ENCODE data around the gene PTCHD4. TPM values are rescaled to one million over a fixed set of nuclear protein-coding genes. Genes with fewer than 3 reads are reported as not detected.

PTCHD4 gene
- polyA plus RNA-seq, 1 experiment: 2.9 TPM

- Histone ChIP-seq H3K27ac (ENCODE audit: low read depth, low read length) (no peak overlapping the region), H3K9me3 (ENCODE audit: control insufficient read depth, insufficient read depth, low read length) (no peaks in the 10 kb centered on the region), H3K4me3 (ENCODE audit: low read depth, low read length) (no peak overlapping the region), H3K27me3 (ENCODE audit: control insufficient read depth, insufficient read depth, low read length) (no peaks in the 10 kb centered on the region)
- no peak for DNase-seq (ENCODE audit: low read depth, low spot score)
- TF ChIP-seq CTCF (IDR thresholded peaks at IDR 0.05; ENCODE audit: low read depth, low read length): no peak
- POLR2A ChIA-PET: no interaction called here
- CTCF ChIA-PET: no interaction called here
Measured at GRCh38 chr6:48141975-48142374, 31.0 kb upstream of the PTCHD4 start.

GRCh38 chr6:48139818-48140614 is 29.0 kb upstream of the PTCHD4 start:
- no peak for DNase-seq (ENCODE audit: low read depth, low spot score)
- H3K9me3 ChIP-seq (ENCODE audit: control insufficient read depth, insufficient read depth, low read length): no peaks in the 10 kb centered on the region
- CTCF ChIA-PET: no interaction called here
- POLR2A ChIA-PET: no interaction called here
- H3K27ac ChIP-seq (ENCODE audit: low read depth, low read length): no peak overlapping the region
- no peak overlapping the region for H3K4me3 ChIP-seq (ENCODE audit: low read depth, low read length)
- TF ChIP-seq CTCF (IDR thresholded peaks at IDR 0.05; ENCODE audit: low read depth, low read length): no peak
- no peaks in the 10 kb centered on the region for H3K27me3 ChIP-seq (ENCODE audit: control insufficient read depth, insufficient read depth, low read length)

- DNase-seq (ENCODE audit: low read depth, low spot score): no peak
- ChIA-PET CTCF (no interaction called here), POLR2A (no interaction called here)
- no peak for TF ChIP-seq CTCF (IDR thresholded peaks at IDR 0.05; ENCODE audit: low read depth, low read length)
- Histone ChIP-seq H3K4me3 (ENCODE audit: low read depth, low read length) (no peak overlapping the region), H3K27ac (ENCODE audit: low read depth, low read length) (no peak overlapping the region), H3K27me3 (ENCODE audit: control insufficient read depth, insufficient read depth, low read length) (no peaks in the 10 kb centered on the region), H3K9me3 (ENCODE audit: control insufficient read depth, insufficient read depth, low read length) (no peaks in the 10 kb centered on the region)
Measured at GRCh38 chr6:48136856-48137255, 25.9 kb upstream of the PTCHD4 start.

- Histone ChIP-seq H3K27ac (ENCODE audit: low read depth, low read length) (no peak overlapping the region), H3K27me3 (ENCODE audit: control insufficient read depth, insufficient read depth, low read length) (no peaks in the 10 kb centered on the region), H3K4me3 (ENCODE audit: low read depth, low read length) (no peak overlapping the region), H3K9me3 (ENCODE audit: control insufficient read depth, insufficient read depth, low read length) (no peaks in the 10 kb centered on the region)
- TF ChIP-seq CTCF (IDR thresholded peaks at IDR 0.05; ENCODE audit: low read depth, low read length): no peak
- ChIA-PET POLR2A (no interaction called here), CTCF (no interaction called here)
- no peak for DNase-seq (ENCODE audit: low read depth, low spot score)
Measured at GRCh38 chr6:48135323-48136084, 24.5 kb upstream of the PTCHD4 start.

GRCh38 chr6:48134246-48134645 is 23.2 kb upstream of the PTCHD4 start:
- no peak for TF ChIP-seq CTCF (IDR thresholded peaks at IDR 0.05; ENCODE audit: low read depth, low read length)
- no peaks in the 10 kb centered on the region for H3K9me3 ChIP-seq (ENCODE audit: control insufficient read depth, insufficient read depth, low read length)
- H3K27ac ChIP-seq (ENCODE audit: low read depth, low read length): no peak overlapping the region
- DNase-seq (ENCODE audit: low read depth, low spot score): no peak
- H3K27me3 ChIP-seq (ENCODE audit: control insufficient read depth, insufficient read depth, low read length): no peaks in the 10 kb centered on the region
- H3K4me3 ChIP-seq (ENCODE audit: low read depth, low read length): no peak overlapping the region
- ChIA-PET CTCF (no interaction called here), POLR2A (no interaction called here)
